ENCODE measurements around the gene NPDC1.

DNA sequence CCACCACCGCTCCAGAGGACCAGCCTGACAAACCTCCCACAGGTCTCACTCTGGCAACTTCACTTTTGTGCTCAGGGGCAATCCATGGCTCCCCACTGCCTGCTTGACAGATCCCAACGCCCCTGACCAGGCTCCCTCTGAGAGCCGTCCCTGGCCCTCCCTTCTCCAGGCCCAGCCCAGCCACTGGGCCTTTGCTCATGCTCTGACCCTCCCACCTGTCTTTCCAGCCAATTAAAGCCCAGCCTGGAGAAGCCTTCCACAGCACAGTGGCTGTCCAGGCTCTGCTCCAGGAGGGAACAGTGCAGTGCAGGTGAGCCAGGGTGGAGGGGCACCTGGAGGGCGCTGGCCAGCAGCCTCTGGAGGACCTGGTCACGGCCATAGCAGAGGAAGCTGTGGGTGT is 4.6 kb upstream of the NPDC1 start:
- TF ChIP-seq CTCF (IDR thresholded peaks at IDR 0.05; ENCODE audit: low read depth, low read length): no peak
- TF ChIP-seq EZH2phosphoT487 (IDR thresholded peaks at IDR 0.05; ENCODE audit: low read depth): no peak
